SKM-1 treated with dmso at 0.1 percent for 144 hours (cell line): ENCODE data around the gene SLC12A8.

Source experiments
- DNase-seq: peaks from one replicate; lab custom pipeline; 2025; ENCODE audit not compliant: unreplicated experiment; lab: John Stamatoyannopoulos, UW

SLC12A8 gene

DNA sequence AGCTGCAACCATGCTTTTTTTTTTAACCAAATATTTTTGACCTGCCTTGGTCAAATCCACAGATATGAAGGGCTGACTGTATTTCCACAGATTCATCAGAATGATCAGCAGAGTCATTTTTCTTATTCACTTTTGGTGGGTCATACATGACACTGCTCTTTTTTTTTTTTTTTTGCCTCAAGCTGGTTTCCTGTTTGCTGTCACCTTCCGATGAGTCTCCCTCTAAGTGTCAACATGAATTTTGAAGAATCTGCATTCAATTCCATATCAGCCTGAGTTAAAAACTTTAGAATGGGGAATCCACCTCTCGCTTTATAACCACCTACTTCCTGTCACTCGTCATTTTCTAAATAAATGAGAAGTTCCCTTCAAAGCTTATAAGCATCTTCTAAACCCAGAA lies 2.2 kb upstream of the SLC12A8 start:
- no peak for DNase-seq

DNA sequence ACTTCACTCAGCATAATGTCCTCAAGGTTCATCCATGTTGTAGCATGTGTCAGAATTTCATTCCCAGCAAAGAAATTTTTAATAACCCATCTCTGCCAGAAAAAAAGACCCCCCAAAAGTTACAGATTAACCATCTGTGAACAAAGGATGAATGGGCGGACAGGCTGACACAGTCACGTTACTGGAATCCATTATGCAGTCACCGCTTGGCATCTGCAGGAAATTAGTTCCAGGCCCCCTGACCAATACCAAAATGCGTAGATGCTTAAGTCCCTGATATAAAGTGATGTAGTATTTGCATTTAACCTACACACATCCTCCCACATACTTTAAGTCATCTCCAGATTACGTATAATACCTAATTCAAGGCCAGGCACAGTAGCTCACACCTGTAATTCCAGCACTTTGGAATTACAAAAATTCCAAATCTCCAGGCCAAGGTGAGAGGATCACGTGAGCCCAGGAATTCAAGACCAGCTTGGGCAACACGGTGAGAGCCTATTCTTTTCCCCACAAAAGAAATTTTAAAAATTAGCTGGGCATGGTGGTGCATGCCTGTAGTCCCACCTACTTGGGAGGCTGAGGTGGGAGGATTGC lies 1.5 kb upstream of the SLC12A8 start:
- DNase-seq: no peak

DNA sequence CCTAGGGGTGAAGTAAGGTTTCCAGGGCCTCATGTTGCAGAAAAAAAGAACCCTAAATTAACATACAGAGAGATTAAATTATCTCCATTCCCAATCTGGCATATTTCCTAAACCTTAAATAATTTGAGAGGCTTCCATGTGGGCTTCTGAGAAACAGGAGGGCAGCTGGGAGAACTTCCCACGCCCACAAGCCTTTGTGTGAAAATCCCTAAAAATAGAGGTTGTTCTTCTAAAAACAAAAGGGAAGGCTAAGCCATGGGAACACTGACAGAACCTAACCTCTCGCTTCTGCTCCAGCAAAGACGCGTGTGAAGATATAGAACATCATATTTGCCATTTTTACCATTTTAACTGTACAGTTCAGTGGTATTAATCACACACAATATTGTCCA lies 812 bp upstream of the SLC12A8 start:
- no peak for DNase-seq

DNA sequence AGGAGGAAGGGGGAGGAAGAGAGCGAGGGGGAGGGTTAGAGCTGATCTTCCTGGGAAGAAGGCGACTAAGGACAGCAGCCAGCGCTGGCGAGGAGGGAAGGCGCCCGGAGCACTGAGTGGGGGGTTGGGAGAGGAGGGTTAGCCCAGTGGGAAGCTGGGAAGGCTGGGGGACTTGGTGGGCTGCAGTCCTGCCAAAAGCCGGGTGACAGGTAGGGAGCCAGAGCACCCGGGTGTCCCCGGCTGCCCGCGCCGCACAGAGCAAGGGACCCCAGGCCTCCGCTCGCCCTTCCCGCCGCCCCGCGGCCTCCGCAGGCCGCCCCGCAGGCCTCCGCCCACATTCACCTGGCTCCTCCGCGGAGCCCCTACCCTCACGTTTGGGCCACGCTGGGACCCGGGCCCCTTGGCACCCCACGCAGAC lies 448 bp downstream of the SLC12A8 start:
- DNase-seq: no peak

DNA sequence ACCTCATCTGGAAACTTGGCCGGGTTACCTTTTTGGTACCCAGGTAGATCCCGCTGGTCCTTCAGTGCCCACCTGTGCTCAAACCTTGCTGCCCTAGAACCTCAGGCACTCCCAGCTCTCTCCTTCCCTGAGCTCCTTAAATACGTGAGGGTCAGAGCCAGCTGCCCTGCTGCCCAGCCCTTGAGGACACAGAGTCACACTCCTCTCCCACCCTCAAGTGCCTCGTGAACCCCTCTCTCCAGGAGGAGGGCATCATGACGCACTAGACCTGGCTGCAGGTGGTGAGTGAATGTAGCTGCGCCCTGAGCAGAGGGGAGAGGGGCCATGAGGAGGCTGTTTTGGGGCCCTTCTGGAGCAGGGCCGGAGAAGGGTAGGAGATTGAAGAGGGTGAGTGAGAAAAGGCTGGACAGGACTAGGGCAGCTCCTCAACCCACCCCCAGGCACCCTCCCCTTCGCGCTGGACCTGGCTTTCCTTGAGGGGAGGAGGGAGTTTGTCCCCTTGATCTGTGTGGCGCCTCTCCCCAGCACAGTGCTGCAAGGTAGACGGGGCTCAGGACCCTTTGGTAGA lies 941 bp downstream of the SLC12A8 start:
- DNase-seq: no peak

DNA sequence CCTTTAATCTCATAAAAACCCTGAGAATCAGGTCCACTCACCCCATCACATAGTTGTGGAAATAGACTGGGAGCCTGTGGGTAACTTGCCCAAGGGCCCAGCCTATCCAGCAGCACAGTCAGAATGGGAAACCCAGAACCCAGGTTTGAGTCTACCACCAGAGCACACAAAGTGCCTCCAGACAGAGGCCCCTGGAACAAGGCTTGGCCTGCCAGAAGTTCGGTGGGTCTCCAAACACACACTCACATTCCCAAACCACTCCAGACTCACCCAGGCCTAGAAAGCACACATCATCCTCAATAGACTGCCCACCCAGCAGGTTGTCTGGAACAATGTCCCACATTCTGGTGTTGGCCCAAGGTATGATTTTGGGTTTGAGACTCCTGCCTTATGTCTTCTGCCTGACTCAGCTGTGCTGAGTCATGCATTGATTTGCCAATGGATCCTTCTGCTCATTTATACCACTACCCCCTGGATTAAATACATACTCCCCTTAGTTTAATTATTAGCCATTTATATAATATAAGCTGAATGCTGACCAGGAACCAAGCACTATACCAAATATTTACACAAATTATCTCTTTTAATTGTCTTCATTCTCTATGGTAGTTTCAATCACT lies 4.5 kb downstream of the SLC12A8 start:
- DNase-seq: no peak

DNA sequence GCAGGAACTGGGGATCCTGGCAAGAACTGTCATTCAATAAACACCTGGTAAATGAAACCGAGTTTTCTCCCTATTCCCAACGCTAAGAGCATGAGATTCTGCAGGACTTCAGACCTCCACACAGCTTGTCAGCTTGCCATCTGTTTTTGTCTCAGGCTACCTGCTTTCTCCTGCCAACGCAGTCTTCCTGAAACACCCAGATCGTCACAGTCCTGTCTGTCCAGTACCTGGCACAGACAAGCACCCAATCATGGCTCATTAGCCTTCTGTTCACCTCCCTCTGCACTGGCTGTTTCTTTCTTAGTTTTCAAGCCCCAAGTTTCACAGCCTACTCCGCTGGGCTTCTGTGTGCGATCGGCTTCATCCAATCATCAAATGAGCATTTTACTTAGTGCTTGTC lies 5.0 kb downstream of the SLC12A8 start:
- DNase-seq: no peak

DNA sequence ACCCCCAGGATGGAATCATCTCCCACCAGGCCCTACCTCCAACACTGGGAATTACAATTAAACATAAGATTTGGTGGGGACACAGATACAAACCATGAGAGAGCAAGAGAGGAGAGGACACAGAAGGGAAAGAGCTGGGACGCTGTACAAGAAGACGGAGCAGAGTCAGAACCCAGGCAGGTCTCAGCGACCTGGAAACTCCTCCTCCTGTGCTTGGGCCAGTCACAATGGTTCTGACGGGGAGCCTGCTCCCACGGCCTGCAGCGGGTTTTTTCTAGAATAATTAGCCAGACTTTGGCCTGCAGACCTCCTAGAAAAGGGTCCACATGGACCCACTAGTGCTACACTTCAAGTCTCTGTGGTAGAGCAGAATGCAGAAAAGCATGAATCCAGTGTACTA lies 5.6 kb downstream of the SLC12A8 start:
- no peak for DNase-seq

GRCh38 chr3:125203731-125204130 lies 8.8 kb downstream of the SLC12A8 start:
- DNase-seq: no peak

- DNase-seq: peak; percentile 31
These were observed 10.4 kb downstream of the SLC12A8 start for GRCh38 chr3:125202197-125202596.

DNA sequence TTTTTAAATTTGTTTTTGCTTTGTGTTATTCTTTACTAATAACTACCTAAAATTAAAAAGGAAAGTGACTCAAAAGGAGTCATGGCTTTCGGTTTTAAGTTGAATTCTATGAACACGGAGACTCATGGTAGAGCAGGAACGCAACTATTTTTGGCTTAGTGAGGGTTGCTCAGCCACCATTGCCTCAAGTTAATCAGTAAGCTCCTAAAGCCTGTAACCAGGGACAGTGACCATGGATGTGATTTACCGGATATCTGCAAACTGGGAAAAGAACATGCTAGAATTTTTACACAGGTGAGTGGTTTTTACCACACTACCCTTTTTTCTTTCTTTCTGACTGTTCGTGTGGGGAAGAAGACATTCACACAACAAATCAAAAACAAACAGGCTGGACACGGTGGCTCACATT lies 11.8 kb downstream of the SLC12A8 start:
- DNase-seq: no peak

- DNase-seq: no peak
These were observed 17.5 kb downstream of the SLC12A8 start for GRCh38 chr3:125194849-125195601.

DNA sequence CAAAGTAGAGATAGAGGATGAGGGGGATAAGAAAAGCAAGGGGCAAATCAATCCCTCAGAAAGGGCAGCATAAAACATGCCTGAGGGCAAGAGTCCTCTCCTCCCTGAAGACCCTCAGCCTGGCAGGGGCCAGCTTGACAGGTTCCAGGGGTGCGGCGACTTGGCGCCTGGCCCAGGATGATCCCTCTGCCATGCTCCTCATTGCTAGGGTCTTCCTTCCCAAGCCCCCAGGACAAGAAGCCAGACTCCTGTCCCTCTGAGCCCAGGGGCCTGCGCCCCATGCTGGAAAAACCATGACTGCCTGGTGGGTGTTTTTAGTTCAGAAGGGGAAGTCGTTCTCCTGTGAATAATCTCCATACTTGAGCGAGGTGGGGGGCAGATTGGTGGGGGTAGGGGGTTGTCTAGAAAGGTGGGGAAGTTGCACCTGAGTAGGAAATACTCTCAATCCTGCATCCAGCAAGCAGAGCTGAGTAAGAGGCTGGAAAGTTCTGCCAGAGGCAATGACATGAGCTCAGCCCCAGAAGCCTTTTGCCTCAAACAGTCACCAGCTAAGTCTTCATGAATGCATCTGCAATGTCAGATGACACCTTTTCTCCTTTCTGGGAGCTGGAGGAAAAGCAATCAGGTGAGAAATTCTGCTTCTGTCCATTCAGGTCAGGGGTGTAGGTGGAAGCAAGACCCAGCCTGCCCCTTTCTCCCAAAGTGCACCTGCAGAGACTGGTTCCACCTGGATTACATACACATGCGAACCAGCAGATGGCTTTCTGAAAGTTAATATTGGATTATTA lies 18.3 kb downstream of the SLC12A8 start:
- DNase-seq: no peak

GRCh38 chr3:125192190-125193035 lies 20.1 kb downstream of the SLC12A8 start:
- DNase-seq: no peak

DNA sequence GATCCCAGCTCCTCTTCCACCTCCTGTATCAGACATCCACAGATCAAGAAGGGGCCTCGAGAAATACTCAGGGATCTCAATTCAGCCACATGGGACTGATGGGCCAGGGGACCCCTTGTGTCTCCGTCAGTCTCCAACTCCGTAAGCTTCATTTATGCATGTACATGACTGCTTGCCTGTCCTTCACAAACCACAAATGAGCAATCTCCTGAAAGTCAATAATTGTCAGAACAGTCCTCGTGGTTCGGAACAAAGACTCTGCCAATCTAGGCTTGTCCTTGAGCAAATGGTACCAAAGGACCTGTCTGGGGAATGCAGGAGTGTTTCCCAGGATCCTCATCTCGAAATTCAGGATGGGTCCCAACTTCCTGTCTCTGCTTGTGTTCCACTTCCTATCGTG lies 20.8 kb downstream of the SLC12A8 start:
- DNase-seq: no peak

- DNase-seq: no peak
These were observed 21.3 kb downstream of the SLC12A8 start for GRCh38 chr3:125191256-125191655.

DNA sequence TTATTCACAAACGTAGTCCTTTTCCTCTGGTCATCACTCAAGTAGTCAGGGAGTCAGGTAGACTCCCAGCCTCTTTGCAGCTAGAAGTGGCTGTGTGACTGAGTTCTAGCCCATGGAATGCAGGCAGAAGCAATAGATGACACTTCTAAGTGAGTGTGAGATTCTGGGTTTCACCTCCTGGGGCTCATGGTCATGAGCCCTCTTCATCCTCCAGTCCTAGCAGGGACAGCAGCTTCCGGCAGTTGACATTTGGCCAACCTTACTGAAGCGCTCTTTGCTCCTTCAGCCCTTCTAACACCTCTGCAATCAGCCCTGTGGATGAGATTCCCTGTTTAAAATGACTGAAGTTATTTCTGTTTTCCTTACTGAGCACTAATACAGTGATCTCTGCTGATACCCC lies 21.8 kb downstream of the SLC12A8 start:
- no peak for DNase-seq

GRCh38 chr3:125189378-125190165 lies 23.0 kb downstream of the SLC12A8 start:
- DNase-seq: no peak

- DNase-seq: no peak
These were observed 23.6 kb downstream of the SLC12A8 start for GRCh38 chr3:125188955-125189354.

DNA sequence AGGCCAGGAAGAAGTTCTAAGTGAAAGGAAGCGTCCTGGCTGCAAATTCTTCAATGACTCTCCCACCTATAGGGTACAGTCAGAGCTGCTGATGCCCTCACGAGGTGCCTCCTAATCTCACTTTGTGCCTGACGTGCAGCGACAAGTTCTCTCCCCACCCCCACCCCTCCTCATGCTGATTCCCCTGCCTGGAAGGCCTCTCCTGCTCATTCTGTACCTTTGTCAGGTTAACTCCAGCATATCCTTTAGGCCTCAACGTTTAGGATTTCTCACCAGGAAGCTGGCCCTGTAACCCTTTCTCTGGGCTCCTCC lies 25.0 kb downstream of the SLC12A8 start:
- DNase-seq: no peak
